Kidney (tissue), 14 donors: Measurements from ENCODE around the gene KLK6. TPM values are rescaled to one million over a fixed set of nuclear protein-coding genes. Genes with fewer than 3 reads are reported as not detected.

ENCODE experiments used
- DNase-seq, 5 donors: peaks; one replicate each; pipeline ENCODE4 v3.0.0-alpha.2; 2013 to 2020
- FAIRE-seq: peaks from 2 replicates; lab custom pipeline; 2012; peaks lifted over from hg19 to GRCh38; lab: Jason Lieb, UNC
- H3K27ac ChIP-seq, 2 donors: one replicate each; pipeline ENCODE4 v1.7.0; 2013; ENCODE audit warnings: low read depth in 2 of 2, low read length in 2 of 2, inconsistent platforms in 1 of 2
- H3K27me3 ChIP-seq: one replicate; pipeline ENCODE4 v1.7.1; 2013; ENCODE audit warnings: low read length, inconsistent platforms; ENCODE audit not compliant: control insufficient read depth, insufficient read depth
- H3K36me3 ChIP-seq, 3 donors: one replicate each; pipeline versions ENCODE4 v1.7.0 to v1.7.1; 2013; ENCODE audit warnings: low read length in 3 of 3, control low read depth in 1 of 3, inconsistent platforms in 1 of 3; ENCODE audit not compliant: insufficient read depth in 3 of 3, control insufficient read depth in 2 of 3
- H3K4me1 ChIP-seq, 3 donors: one replicate each; pipeline versions ENCODE4 v1.7.0 to v1.7.1; 2013; ENCODE audit warnings: low read length in 3 of 3, inconsistent platforms in 1 of 3, low read depth in 1 of 3; ENCODE audit not compliant: control insufficient read depth in 2 of 3, insufficient read depth in 2 of 3
- H3K4me3 ChIP-seq, 3 donors: one replicate each; pipeline versions ENCODE4 v1.7.0 to v1.8.1; 2013; ENCODE audit warnings: low read length in 3 of 3, control low read depth in 1 of 3, inconsistent platforms in 1 of 3
- H3K9ac ChIP-seq, 3 donors: one replicate each; pipeline versions ENCODE4 v1.7.0 to v1.7.1; 2013; ENCODE audit warnings: low read length in 3 of 3, control low read depth in 1 of 3, inconsistent platforms in 1 of 3
- H3K9me3 ChIP-seq, 3 donors: one replicate each; pipeline versions ENCODE4 v1.7.0 to v1.7.1; 2013; ENCODE audit warnings: low read length in 3 of 3, control low read depth in 1 of 3, inconsistent platforms in 1 of 3; ENCODE audit not compliant: control insufficient read depth in 2 of 3, insufficient read depth in 1 of 3
- intact Hi-C: fragments of 100-400 bp; cut with DNase I; formaldehyde crosslinking; loops from one replicate; pipeline ENCODE4 v1.11.1; 2022
- polyA plus RNA-seq: library from polyadenylated mRNA; stranded (reverse); fragments of 350-450 nt; fragmentation: Illumina TruSeq; extraction: RNeasy Lipid Tissue Mini Kit (QIAGEN cat#74804); gene quantifications from one replicate; pipeline ENCODE4 v1.2.3, GENCODE V29; 2014; ENCODE audit warnings: low read depth, low replicate concordance; ENCODE audit not compliant: insufficient read depth
- total RNA-seq: library from RNA; stranded (reverse); fragmentation: NEBNext Ultra II Directional; extraction: Animal tissue kit (Norgen Biotek cat#: 25700); gene quantifications from one replicate; pipeline ENCODE4 v1.2.1, GENCODE V29; 2021
- TF ChIP-seq, protein P1 (sequence below): IDR thresholded peaks from 3 replicates; pipeline ENCODE4 v1.5.1; 2012; ENCODE audit warnings: mild to moderate bottlenecking, moderate library complexity, borderline replicate concordance; ENCODE audit not compliant: insufficient read depth; ENCODE audit errors: extremely low read depth
- donor health status: control.
- donor health status: control.
- donor health status: control.
- donor health status: control.
- donor health status: control.
- donor health status: DM: yes; HTN: yes; CAD: no.
- donor health status: Normal renal cell carcinoma (clear cell type).

KLK6 gene
- total and polyA plus RNA-seq, 2 donors from 2014 or later = 15.0 to 30.3 TPM

DNA sequence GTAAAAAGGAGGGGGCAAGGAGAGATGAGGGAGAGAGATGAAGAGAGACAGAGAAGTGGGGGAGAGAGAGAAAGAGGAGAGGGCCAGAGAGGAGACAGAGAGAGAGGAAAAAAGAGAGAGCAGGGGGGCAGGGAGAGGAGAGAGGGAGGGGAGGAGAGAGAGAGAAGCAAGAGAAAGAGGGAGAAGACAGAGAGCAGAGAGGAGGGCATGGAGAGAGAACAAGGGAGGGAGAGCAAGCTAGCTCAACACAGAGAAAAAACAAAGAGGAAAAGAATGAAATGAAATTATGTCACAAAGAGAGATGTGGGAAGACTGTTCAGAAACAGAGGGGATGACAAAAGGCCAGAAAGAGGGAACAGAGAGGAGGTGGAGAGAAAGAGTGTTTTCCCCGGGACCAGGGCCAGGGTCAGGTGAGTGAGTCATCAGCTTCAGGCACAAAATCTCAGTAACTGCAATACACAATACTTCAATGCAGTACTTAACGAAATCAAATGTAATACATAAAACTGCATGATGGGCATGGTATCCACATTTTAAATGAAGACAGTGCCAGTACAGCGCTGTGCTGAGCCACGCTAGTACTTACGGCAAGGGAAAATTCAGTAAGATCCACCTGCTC lies 9.5 kb upstream of the KLK6 start:
- no peaks in the 10 kb centered on the region for H3K27me3 ChIP-seq

GRCh38 chr19:50977626-50978025 lies 8.2 kb upstream of the KLK6 start:
- Histone ChIP-seq H3K9me3 (no peaks in the 10 kb centered on the region), H3K4me1 (no peaks in the 10 kb centered on the region), H3K36me3 (no peaks in the 10 kb centered on the region), H3K4me3 (no peak overlapping the region), H3K27ac (no peak overlapping the region), H3K9ac (no peak overlapping the region), H3K27me3 (no peaks in the 10 kb centered on the region)
- no peak for DNase-seq
- intact Hi-C loops = no loop called here
- FAIRE-seq = no peak
- TF ChIP-seq, protein P1, sequence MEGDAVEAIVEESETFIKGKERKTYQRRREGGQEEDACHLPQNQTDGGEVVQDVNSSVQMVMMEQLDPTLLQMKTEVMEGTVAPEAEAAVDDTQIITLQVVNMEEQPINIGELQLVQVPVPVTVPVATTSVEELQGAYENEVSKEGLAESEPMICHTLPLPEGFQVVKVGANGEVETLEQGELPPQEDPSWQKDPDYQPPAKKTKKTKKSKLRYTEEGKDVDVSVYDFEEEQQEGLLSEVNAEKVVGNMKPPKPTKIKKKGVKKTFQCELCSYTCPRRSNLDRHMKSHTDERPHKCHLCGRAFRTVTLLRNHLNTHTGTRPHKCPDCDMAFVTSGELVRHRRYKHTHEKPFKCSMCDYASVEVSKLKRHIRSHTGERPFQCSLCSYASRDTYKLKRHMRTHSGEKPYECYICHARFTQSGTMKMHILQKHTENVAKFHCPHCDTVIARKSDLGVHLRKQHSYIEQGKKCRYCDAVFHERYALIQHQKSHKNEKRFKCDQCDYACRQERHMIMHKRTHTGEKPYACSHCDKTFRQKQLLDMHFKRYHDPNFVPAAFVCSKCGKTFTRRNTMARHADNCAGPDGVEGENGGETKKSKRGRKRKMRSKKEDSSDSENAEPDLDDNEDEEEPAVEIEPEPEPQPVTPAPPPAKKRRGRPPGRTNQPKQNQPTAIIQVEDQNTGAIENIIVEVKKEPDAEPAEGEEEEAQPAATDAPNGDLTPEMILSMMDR = no peak

More for the DNA sequence above, 9.5 kb upstream of the KLK6 start:
- no peak overlapping the region for H3K27ac ChIP-seq
- H3K4me3 ChIP-seq = no peak overlapping the region
- intact Hi-C loops = no loop called here
- no peaks in the 10 kb centered on the region for H3K9me3 ChIP-seq
- H3K36me3 ChIP-seq = no peaks in the 10 kb centered on the region
- H3K9ac ChIP-seq = no peak overlapping the region
- TF ChIP-seq, protein P1 = no peak
- no peaks in the 10 kb centered on the region for H3K4me1 ChIP-seq
- FAIRE-seq (no peak), DNase-seq (no peak)

- no peak overlapping the region for H3K27ac ChIP-seq
- FAIRE-seq = no peak
- H3K27me3 ChIP-seq = no peaks in the 10 kb centered on the region
- peak in 1 of 5 donors; percentile 13 for DNase-seq
- no peak overlapping the region for H3K9ac ChIP-seq
- H3K4me1 ChIP-seq = no peaks in the 10 kb centered on the region
- H3K4me3 ChIP-seq = no peak overlapping the region
- H3K9me3 ChIP-seq = no peaks in the 10 kb centered on the region
- H3K36me3 ChIP-seq = no peaks in the 10 kb centered on the region
- TF ChIP-seq, protein P1 = no peak
- intact Hi-C loops = no loop called here
Measured at GRCh38 chr19:50975766-50976165, 6.4 kb upstream of the KLK6 start.
